HG03354 (cell line): ENCODE results near the gene BTG2.
"Not testable (repeated sequence)": the region's sequence is repeated elsewhere in the genome, so short reads cannot be mapped to it uniquely, and the experiment has no call there.

Experiments
- ATAC-seq: cut with Tn5 transposase; IDR thresholded peaks from one replicate; pipeline ENCODE4 v1.9.1; 2021; ENCODE audit warnings: mild to moderate bottlenecking; ENCODE audit not compliant: unreplicated experiment, poor library complexity, severe bottlenecking

BTG2 gene

GRCh38 chr1:203304919-203305808 is at the start of gene BTG2:
BTG2 (plus strand) TSS chr1:203305519; CDS start chr1:203305607, 88 bp downstream.
- peak; percentile 75 for ATAC-seq

- ATAC-seq = not testable (repeated sequence)
Measured at GRCh38 chr1:203256636-203257035, 48.7 kb upstream of the BTG2 start.

- ATAC-seq = no peak
Measured at GRCh38 chr1:203263496-203263895, 41.8 kb upstream of the BTG2 start.

- no peak for ATAC-seq
Measured at GRCh38 chr1:203264052-203264501, 41.2 kb upstream of the BTG2 start.

GRCh38 chr1:203265541-203265940 is 39.8 kb upstream of the BTG2 start:
- ATAC-seq = no peak

GRCh38 chr1:203266140-203266539 is 39.2 kb upstream of the BTG2 start:
- ATAC-seq = not testable (repeated sequence)

- peak; percentile 58 for ATAC-seq
Measured at GRCh38 chr1:203267347-203267846, 37.9 kb upstream of the BTG2 start.

- no peak for ATAC-seq
Measured at GRCh38 chr1:203267912-203268311, 37.4 kb upstream of the BTG2 start.

GRCh38 chr1:203268901-203269653 is 36.2 kb upstream of the BTG2 start:
- no peak for ATAC-seq

GRCh38 chr1:203269654-203270020 is 35.7 kb upstream of the BTG2 start:
- ATAC-seq = no peak

- ATAC-seq = no peak
Measured at GRCh38 chr1:203270448-203270847, 34.9 kb upstream of the BTG2 start.

GRCh38 chr1:203271018-203271743 is 34.1 kb upstream of the BTG2 start:
- ATAC-seq = peak; percentile 26

GRCh38 chr1:203271962-203272632 is 33.2 kb upstream of the BTG2 start:
- no peak for ATAC-seq

- no peak for ATAC-seq
Measured at GRCh38 chr1:203272633-203273205, 32.6 kb upstream of the BTG2 start.

- ATAC-seq = peak; percentile 65
Measured at GRCh38 chr1:203273206-203273868, 32.0 kb upstream of the BTG2 start.

GRCh38 chr1:203273869-203274602 is 31.3 kb upstream of the BTG2 start:
- ATAC-seq = peak; percentile 18

GRCh38 chr1:203274603-203275381 is 30.5 kb upstream of the BTG2 start:
- no peak for ATAC-seq
